ENCODE data around the gene FKBP8. TPM values are rescaled to one million over a fixed set of nuclear protein-coding genes. Genes with fewer than 3 reads are reported as not detected.

Gene FKBP8
- total RNA-seq, 2 experiments from 2014 or later: 147 to 152 TPM

DNA sequence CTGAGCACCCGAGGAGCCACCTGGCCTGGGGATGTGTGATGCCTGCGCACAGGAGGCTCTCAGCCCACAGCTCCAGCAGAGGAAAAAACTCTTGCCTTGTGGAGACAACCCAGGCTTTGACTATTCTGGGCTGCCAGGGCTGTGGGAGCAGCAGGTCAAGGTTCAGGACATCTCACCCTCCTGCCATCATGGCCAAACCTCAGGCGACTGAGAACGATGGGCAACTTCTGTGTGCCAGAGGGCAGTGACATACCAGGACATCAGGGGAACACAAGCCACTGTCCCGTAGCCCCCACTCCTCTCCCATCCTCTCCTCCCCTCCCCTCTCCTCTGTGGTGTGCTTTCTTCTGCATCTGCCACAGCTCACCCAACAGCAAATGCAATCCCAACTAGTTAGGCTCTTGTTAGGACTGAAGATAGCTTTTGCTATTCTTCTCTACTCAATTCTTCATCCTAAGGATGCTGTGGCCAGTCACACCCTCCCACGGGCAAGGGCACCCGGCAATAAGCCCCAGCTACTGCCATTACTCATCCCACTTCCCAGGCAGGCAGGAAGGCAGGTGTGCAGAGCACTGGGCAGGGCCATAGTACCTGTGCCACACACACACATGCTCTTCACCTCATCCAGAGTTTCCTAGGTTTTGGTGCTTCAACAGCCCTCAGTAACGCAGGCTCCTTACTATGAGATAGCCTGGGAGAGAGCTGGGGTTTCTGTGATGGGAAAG, 38.3 kb downstream of the FKBP8 start:
- H3K4me1 ChIP-seq (ENCODE audit: insufficient read depth, low read length): peaks cover 100% of the 10 kb centered on the region
- no peaks in the 10 kb centered on the region for H3K9me3 ChIP-seq (ENCODE audit: control insufficient read depth in 1 of 2, insufficient read depth in 1 of 2, low read length in 2 of 2)
- peak overlapping the region in 1 of 2 donors; percentile 77 for H3K27ac ChIP-seq (ENCODE audit: low read depth in 1 of 2, low read length in 2 of 2)
- Mint-ChIP-seq H3K4me1 (ENCODE audit: low read depth) (peaks cover 75% of the 10 kb centered on the region), H3K4me3 (peak overlapping the region; percentile 64), H3K27me3 (no peaks in the 10 kb centered on the region), H3K9me3 (no peaks in the 10 kb centered on the region), H3K27ac (peak overlapping the region; percentile 89), H3K36me3 (ENCODE audit: low read depth) (no peaks in the 10 kb centered on the region)
- no peaks in the 10 kb centered on the region for H3K27me3 ChIP-seq (ENCODE audit: control insufficient read depth in 1 of 2, insufficient read depth in 2 of 2, low read length in 2 of 2)
- ATAC-seq (ENCODE audit: poor library complexity) (no peak), DNase-seq (peak in 1 of 14 experiments; percentile 37)
- H3K4me3 ChIP-seq (ENCODE audit: low read length): no peak overlapping the region
- TF ChIP-seq, protein P1, sequence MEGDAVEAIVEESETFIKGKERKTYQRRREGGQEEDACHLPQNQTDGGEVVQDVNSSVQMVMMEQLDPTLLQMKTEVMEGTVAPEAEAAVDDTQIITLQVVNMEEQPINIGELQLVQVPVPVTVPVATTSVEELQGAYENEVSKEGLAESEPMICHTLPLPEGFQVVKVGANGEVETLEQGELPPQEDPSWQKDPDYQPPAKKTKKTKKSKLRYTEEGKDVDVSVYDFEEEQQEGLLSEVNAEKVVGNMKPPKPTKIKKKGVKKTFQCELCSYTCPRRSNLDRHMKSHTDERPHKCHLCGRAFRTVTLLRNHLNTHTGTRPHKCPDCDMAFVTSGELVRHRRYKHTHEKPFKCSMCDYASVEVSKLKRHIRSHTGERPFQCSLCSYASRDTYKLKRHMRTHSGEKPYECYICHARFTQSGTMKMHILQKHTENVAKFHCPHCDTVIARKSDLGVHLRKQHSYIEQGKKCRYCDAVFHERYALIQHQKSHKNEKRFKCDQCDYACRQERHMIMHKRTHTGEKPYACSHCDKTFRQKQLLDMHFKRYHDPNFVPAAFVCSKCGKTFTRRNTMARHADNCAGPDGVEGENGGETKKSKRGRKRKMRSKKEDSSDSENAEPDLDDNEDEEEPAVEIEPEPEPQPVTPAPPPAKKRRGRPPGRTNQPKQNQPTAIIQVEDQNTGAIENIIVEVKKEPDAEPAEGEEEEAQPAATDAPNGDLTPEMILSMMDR (IDR thresholded peaks at IDR 0.05): no peak
- CTCF ChIA-PET: interaction anchor here (1.1 to 3.6 kb wide), 2 partner anchors 14 to 43 kb away, joined by 3 to 10 read pairs; no protein-coding TSS in a partner anchor
- POLR2A ChIA-PET: interaction anchor here (0.9 to 4.2 kb wide), 3 partner anchors 9 to 67 kb away, joined by 4 to 29 read pairs (median 7); partner anchors contain the start of genes ELL and UBA52
- H3K36me3 ChIP-seq (ENCODE audit: insufficient read depth, low read length): no peaks in the 10 kb centered on the region
- intact Hi-C loops (cut with DNase I, micrococcal nuclease): loop anchor here in 1 of 2 experiments (5.0 kb wide), 1 partner anchor 33 kb away; no protein-coding TSS in a partner anchor

- ATAC-seq (ENCODE audit: poor library complexity) (no peak), DNase-seq (no peak)
- peak overlapping the region; percentile 89 for H3K27ac Mint-ChIP-seq
- TF ChIP-seq, protein P1 (IDR thresholded peaks at IDR 0.05): no peak
- Histone ChIP-seq H3K4me1 (ENCODE audit: insufficient read depth, low read length) (peaks cover 100% of the 10 kb centered on the region), H3K36me3 (ENCODE audit: insufficient read depth, low read length) (no peaks in the 10 kb centered on the region), H3K4me3 (ENCODE audit: low read length) (no peak overlapping the region), H3K27me3 (ENCODE audit: control insufficient read depth in 1 of 2, insufficient read depth in 2 of 2, low read length in 2 of 2) (no peaks in the 10 kb centered on the region), H3K27ac (ENCODE audit: low read depth in 1 of 2, low read length in 2 of 2) (peak overlapping the region in 1 of 2 donors; percentile 30), H3K9me3 (ENCODE audit: control insufficient read depth in 1 of 2, insufficient read depth in 1 of 2, low read length in 2 of 2) (no peaks in the 10 kb centered on the region)
- intact Hi-C loops (cut with DNase I, micrococcal nuclease): no loop called here
- no peaks in the 10 kb centered on the region for H3K9me3 Mint-ChIP-seq
- H3K27me3 Mint-ChIP-seq: no peaks in the 10 kb centered on the region
- H3K4me1 Mint-ChIP-seq (ENCODE audit: low read depth): peaks cover 82% of the 10 kb centered on the region
- ChIA-PET CTCF (interaction anchor here (1.1 to 3.6 kb wide), 2 partner anchors 15 to 42 kb away, joined by 3 to 10 read pairs; no protein-coding TSS in a partner anchor), POLR2A (interaction anchor here (2.2 to 4.2 kb wide), 2 partner anchors 8 to 17 kb away, joined by 7 to 29 read pairs; partner anchors contain the start of gene ELL)
- H3K4me3 Mint-ChIP-seq: no peak overlapping the region
- H3K36me3 Mint-ChIP-seq (ENCODE audit: low read depth): no peaks in the 10 kb centered on the region
These were observed 39.1 kb downstream of the FKBP8 start for GRCh38 chr19:18503971-18504885.

DNA sequence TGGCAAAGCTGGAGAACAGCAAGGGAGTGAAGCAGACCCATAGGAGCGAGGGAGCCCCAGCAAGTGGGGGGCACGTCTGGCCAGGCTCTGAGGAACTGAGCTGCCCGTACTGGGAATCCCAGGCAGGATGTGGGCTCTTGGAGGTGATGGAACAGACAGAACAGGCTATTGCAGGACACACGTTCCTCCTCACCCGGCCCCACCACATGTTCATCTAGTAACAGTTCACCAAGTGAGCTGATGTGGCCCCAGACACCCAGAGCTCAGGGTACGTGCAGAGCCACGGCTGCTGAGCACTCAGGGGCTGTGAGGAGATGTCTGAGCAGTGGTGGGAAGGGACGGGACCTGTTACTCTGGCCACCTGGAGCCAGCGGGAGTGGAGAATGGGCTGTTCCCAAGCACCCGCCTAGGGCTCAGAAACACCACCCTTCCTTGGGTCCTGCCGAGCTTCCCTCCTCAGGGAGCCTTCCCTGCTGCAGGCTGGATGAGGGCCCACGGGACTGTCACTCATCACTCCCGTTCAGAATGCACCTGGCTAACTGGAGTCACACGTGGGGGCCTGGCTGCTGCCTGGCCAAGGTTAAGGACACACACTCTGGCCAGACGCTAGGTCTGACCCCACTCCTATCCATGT, 39.9 kb downstream of the FKBP8 start:
- Mint-ChIP-seq H3K9me3 (no peaks in the 10 kb centered on the region), H3K4me3 (no peak overlapping the region), H3K4me1 (ENCODE audit: low read depth) (peaks cover 87% of the 10 kb centered on the region), H3K27ac (peak overlapping the region; percentile 64), H3K36me3 (ENCODE audit: low read depth) (no peaks in the 10 kb centered on the region), H3K27me3 (no peaks in the 10 kb centered on the region)
- Histone ChIP-seq H3K27ac (ENCODE audit: low read depth in 1 of 2, low read length in 2 of 2) (peak overlapping the region in 1 of 2 donors; percentile 30), H3K9me3 (ENCODE audit: control insufficient read depth in 1 of 2, insufficient read depth in 1 of 2, low read length in 2 of 2) (no peaks in the 10 kb centered on the region), H3K27me3 (ENCODE audit: control insufficient read depth in 1 of 2, insufficient read depth in 2 of 2, low read length in 2 of 2) (no peaks in the 10 kb centered on the region), H3K4me1 (ENCODE audit: insufficient read depth, low read length) (peaks cover 100% of the 10 kb centered on the region), H3K4me3 (ENCODE audit: low read length) (no peak overlapping the region), H3K36me3 (ENCODE audit: insufficient read depth, low read length) (no peaks in the 10 kb centered on the region)
- ATAC-seq (ENCODE audit: poor library complexity) (no peak), DNase-seq (no peak)
- intact Hi-C loops (cut with DNase I, micrococcal nuclease): no loop called here
- TF ChIP-seq, protein P1 (IDR thresholded peaks at IDR 0.05): no peak
- POLR2A ChIA-PET: interaction anchor here (2.2 kb wide), 1 partner anchor 7 kb away, joined by 7 read pairs; no protein-coding TSS in a partner anchor
- CTCF ChIA-PET: interaction anchor here (1.5 to 3.6 kb wide), 2 partner anchors 16 to 344 kb away, joined by 3 to 10 read pairs; no protein-coding TSS in a partner anchor
